GM10847 (cell line): ENCODE results near the gene UNC45A.

Experiments
- POLR2A ChIP-seq: IDR thresholded peaks from 2 replicates; pipeline ENCODE4 v1.6.1; 2011; ENCODE audit not compliant: insufficient read length; ENCODE audit errors: extremely low read depth

Gene UNC45A

GRCh38 chr15:90959894-90960293 lies 24.8 kb downstream of the UNC45A start:
- TF ChIP-seq POLR2A = no peak

GRCh38 chr15:90960298-90961091 lies 25.4 kb downstream of the UNC45A start:
- no peak for TF ChIP-seq POLR2A

- no peak for TF ChIP-seq POLR2A
Measured at GRCh38 chr15:90962021-90962420, 26.9 kb downstream of the UNC45A start.

GRCh38 chr15:90966262-90966661 lies 31.2 kb downstream of the UNC45A start:
- TF ChIP-seq POLR2A = no peak

- TF ChIP-seq POLR2A = no peak
Measured at GRCh38 chr15:90967206-90967605, 32.1 kb downstream of the UNC45A start.

GRCh38 chr15:90968434-90968833 lies 33.3 kb downstream of the UNC45A start:
- TF ChIP-seq POLR2A = no peak

GRCh38 chr15:90970274-90970673 lies 35.2 kb downstream of the UNC45A start:
- no peak for TF ChIP-seq POLR2A

- no peak for TF ChIP-seq POLR2A
Measured at GRCh38 chr15:90972133-90972532, 37.0 kb downstream of the UNC45A start.

GRCh38 chr15:90974216-90974615 lies 39.1 kb downstream of the UNC45A start:
- TF ChIP-seq POLR2A = no peak

GRCh38 chr15:90979582-90979981 lies 44.5 kb downstream of the UNC45A start:
- TF ChIP-seq POLR2A = no peak

GRCh38 chr15:90981681-90982080 lies 46.6 kb downstream of the UNC45A start:
- no peak for TF ChIP-seq POLR2A

- TF ChIP-seq POLR2A = no peak
Measured at GRCh38 chr15:90982135-90982534, 47.0 kb downstream of the UNC45A start.

GRCh38 chr15:90986790-90987507 lies 51.9 kb downstream of the UNC45A start:
- TF ChIP-seq POLR2A = no peak

- no peak for TF ChIP-seq POLR2A
Measured at GRCh38 chr15:90987561-90988141, 52.6 kb downstream of the UNC45A start.

GRCh38 chr15:90988296-90988695 lies 53.2 kb downstream of the UNC45A start:
- no peak for TF ChIP-seq POLR2A
